Breast epithelium (tissue), 3 donors: ENCODE measurements around the gene ZIM2.

ENCODE experiments used
- POLR2A ChIP-seq: fragments of 450-650 bp; IDR thresholded peaks from one replicate; pipeline ENCODE4 v1.6.1; 2016; ENCODE audit warnings: antibody characterized with exemption, mild to moderate bottlenecking, moderate library complexity
- POLR2AphosphoS5 ChIP-seq, 3 donors: sonication (generic); formaldehyde crosslinking; IDR thresholded peaks; one replicate each; pipeline ENCODE4 v1.6.1; 2017; ENCODE audit warnings: antibody characterized with exemption in 3 of 3
- TF ChIP-seq, protein P1 (sequence below), 3 donors: fragments of 450-650 bp; IDR thresholded peaks; one replicate each; pipeline ENCODE4 v1.5.1; 2016 to 2017; ENCODE audit warnings: antibody characterized with exemption in 3 of 3, mild to moderate bottlenecking in 3 of 3, moderate library complexity in 3 of 3

DNA sequence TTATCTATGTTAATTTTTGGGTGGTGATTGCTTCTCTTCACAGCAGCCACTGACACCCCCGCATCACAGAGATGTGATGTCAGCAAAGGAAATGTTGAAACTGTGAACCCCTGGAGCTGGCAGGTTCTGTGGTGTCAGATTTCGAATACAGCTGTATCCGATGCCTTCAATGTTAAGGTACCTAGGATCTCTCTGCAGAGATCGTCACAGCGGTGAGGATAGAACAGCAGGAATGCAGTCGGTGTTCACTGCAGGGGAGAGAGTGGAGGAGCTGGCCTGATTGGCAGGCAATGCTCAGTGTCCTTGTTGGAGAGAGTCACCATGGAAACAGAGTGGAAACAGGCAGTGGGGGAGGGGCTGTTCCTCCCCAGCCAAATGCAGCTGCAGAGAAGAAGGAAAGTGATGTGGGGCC, 89.4 kb downstream of the ZIM2 start:
- TF ChIP-seq, protein P1, sequence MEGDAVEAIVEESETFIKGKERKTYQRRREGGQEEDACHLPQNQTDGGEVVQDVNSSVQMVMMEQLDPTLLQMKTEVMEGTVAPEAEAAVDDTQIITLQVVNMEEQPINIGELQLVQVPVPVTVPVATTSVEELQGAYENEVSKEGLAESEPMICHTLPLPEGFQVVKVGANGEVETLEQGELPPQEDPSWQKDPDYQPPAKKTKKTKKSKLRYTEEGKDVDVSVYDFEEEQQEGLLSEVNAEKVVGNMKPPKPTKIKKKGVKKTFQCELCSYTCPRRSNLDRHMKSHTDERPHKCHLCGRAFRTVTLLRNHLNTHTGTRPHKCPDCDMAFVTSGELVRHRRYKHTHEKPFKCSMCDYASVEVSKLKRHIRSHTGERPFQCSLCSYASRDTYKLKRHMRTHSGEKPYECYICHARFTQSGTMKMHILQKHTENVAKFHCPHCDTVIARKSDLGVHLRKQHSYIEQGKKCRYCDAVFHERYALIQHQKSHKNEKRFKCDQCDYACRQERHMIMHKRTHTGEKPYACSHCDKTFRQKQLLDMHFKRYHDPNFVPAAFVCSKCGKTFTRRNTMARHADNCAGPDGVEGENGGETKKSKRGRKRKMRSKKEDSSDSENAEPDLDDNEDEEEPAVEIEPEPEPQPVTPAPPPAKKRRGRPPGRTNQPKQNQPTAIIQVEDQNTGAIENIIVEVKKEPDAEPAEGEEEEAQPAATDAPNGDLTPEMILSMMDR (IDR thresholded peaks at IDR 0.05), result no peak
- TF ChIP-seq POLR2AphosphoS5 (IDR thresholded peaks at IDR 0.05) (no peak), POLR2A (no peak)
